Adipocyte (in vitro differentiated cells): ENCODE data around the gene CDH24.
A peak's percentile ranks its signal among the peaks of the same experiment; 100 is the strongest.

Source experiments
- DNase-seq: peaks from one replicate; pipeline ENCODE4 v3.0.0-alpha.2; 2015; ENCODE audit warnings: low read depth
- H3K27me3 ChIP-seq: replicated peaks from 2 replicates; pipeline ENCODE4 v1.7.0; 2013; ENCODE audit warnings: mild to moderate bottlenecking, low read length, moderate library complexity; ENCODE audit not compliant: control insufficient read depth, insufficient read depth
- H3K36me3 ChIP-seq: 2 replicates; pipeline ENCODE4 v1.7.0; 2013; ENCODE audit warnings: low read length, mild to moderate bottlenecking, moderate library complexity; ENCODE audit not compliant: control insufficient read depth, insufficient read depth, severe bottlenecking
- H3K4me1 ChIP-seq: 2 replicates; pipeline ENCODE4 v1.7.0; 2013; ENCODE audit warnings: mild to moderate bottlenecking, low read length, moderate library complexity; ENCODE audit not compliant: control insufficient read depth, insufficient read depth
- H3K4me3 ChIP-seq: 2 replicates; pipeline ENCODE4 v1.7.0; 2013; ENCODE audit warnings: mild to moderate bottlenecking, low read length, moderate library complexity
- H3K9ac ChIP-seq: 2 replicates; pipeline ENCODE4 v1.7.0; 2013; ENCODE audit warnings: mild to moderate bottlenecking, low read length, moderate library complexity
- H3K9me3 ChIP-seq: 2 replicates; pipeline ENCODE4 v1.7.0; 2013; ENCODE audit warnings: mild to moderate bottlenecking, low read length, moderate library complexity; ENCODE audit not compliant: control insufficient read depth

Gene CDH24

DNA sequence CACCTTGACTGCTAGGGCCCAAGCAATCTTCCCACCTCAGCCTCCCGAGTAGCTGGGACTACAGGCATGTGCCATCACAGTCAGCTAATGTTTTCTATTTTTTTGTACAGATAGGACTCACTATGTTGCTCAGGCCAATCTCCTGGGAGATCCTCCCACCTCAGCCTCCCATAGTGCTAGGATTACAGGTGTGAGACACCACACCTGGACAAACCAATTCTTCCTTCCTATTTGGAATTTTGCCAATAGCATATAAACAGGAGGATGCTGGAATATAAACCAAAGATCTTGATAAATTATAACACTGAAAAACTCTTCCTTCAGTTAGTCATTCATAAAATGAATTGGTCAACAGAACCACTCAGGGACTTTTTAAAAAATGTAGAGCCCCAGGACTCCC is 29.2 kb upstream of the CDH24 start:
- H3K4me3 ChIP-seq = no peak overlapping the region
- peaks cover 26% of the 10 kb centered on the region for H3K4me1 ChIP-seq
- no peaks in the 10 kb centered on the region for H3K9me3 ChIP-seq
- no peak overlapping the region for H3K9ac ChIP-seq
- peaks cover 85% of the 10 kb centered on the region for H3K36me3 ChIP-seq
- no peaks in the 10 kb centered on the region for H3K27me3 ChIP-seq
- no peak for DNase-seq

- Histone ChIP-seq H3K4me3 (no peak overlapping the region), H3K9ac (peak overlapping the region; percentile 51), H3K9me3 (no peaks in the 10 kb centered on the region), H3K27me3 (no peaks in the 10 kb centered on the region), H3K36me3 (peaks cover 87% of the 10 kb centered on the region), H3K4me1 (peaks cover 35% of the 10 kb centered on the region)
- DNase-seq = no peak
Observed at GRCh38 chr14:23085458-23085857, 28.1 kb upstream of the CDH24 start.

GRCh38 chr14:23080474-23080873 is 23.2 kb upstream of the CDH24 start:
- no peak for DNase-seq

DNA sequence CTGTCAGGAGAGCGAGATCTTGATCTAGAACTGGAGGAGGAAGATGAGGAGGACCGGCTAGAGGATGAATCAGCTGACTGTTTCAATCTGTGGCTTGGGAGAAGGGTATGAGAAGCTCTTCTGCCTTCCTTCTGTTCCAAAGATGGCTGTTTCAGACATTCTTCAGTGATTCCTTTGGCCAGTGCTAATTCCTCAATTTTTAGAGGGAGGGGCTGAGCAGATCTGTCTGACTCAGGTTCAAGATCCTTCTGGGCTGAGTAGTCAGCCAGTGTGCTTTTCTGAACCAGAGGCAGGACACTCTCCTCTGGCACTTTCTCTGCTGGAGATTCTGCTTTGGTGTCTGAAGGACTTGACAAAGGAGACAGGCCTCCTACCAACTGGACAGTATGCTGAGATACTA is 22.4 kb upstream of the CDH24 start:
- H3K9ac ChIP-seq = peak overlapping the region; percentile 78
- H3K9me3 ChIP-seq = no peaks in the 10 kb centered on the region
- DNase-seq = peak; percentile 28
- peaks cover 69% of the 10 kb centered on the region for H3K4me1 ChIP-seq
- H3K27me3 ChIP-seq = no peaks in the 10 kb centered on the region
- peaks cover 82% of the 10 kb centered on the region for H3K36me3 ChIP-seq
- H3K4me3 ChIP-seq = peak overlapping the region; percentile 23

More at GRCh38 chr14:23080474-23080873, 23.2 kb upstream of the CDH24 start:
- Histone ChIP-seq H3K27me3 (no peaks in the 10 kb centered on the region), H3K4me1 (peaks cover 71% of the 10 kb centered on the region), H3K36me3 (peaks cover 82% of the 10 kb centered on the region), H3K9ac (peak overlapping the region; percentile 78), H3K9me3 (no peaks in the 10 kb centered on the region), H3K4me3 (no peak overlapping the region)

- peak overlapping the region; percentile 88 for H3K9ac ChIP-seq
- H3K36me3 ChIP-seq = peaks cover 88% of the 10 kb centered on the region
- peak; percentile 93 for DNase-seq
Observed at GRCh38 chr14:23078692-23079116, 21.4 kb upstream of the CDH24 start.

DNA sequence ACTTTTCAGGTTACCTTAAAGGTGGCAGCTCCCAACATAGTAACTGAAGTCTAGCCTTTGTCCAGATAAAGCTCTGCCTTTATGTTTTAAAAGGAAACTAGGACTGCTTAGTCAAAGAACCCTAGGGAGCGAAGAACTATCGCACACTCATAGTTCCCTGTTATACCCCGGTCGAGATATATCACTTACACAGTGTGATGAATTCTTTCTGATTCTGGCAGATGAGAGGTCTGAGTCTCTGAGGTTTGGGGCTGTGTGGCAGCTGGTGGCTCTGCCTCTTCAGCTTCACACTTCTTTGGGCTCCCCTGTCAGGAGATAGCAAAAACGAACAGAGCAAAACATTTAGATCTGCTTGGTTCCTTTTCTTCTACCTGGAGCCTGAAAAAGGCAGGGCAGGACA is 20.6 kb upstream of the CDH24 start:
- peaks cover 89% of the 10 kb centered on the region for H3K36me3 ChIP-seq
- peak overlapping the region; percentile 88 for H3K9ac ChIP-seq

More at GRCh38 chr14:23078692-23079116, 21.4 kb upstream of the CDH24 start:
- Histone ChIP-seq H3K4me1 (peaks cover 67% of the 10 kb centered on the region), H3K9me3 (no peaks in the 10 kb centered on the region), H3K27me3 (no peaks in the 10 kb centered on the region), H3K4me3 (peak overlapping the region; percentile 23)

DNA sequence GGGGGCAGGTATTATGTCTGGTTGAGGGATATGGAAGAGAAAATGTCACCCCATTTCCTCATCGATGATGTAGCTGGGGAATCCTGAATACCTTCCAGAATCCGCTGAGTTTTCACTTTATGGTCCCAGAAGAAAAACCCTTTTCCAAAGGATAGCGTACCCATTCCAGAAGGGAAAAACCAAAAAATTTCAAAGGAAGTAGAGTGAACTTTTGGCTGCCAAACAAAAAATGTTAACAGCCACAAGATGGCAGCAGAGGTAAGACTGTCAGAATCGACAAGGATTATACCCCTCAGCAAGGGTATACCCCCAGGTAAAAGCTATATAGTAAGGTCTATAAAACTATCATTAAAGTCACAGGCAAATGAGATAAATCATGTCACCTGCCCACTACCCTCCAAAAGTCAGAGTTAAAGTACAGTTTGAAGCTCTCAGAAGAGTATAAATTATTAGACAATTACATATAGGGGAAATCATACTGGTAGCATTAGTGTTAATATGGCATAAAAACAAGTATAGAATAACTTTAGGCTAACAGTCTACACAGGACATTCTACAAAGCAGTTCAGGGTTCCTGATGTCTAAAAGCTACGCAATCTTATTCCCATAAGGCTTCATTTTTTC is 19.6 kb upstream of the CDH24 start:
- Histone ChIP-seq H3K4me1 (peaks cover 73% of the 10 kb centered on the region), H3K9me3 (no peaks in the 10 kb centered on the region), H3K27me3 (no peaks in the 10 kb centered on the region), H3K4me3 (peak overlapping the region; percentile 46), H3K9ac (peak overlapping the region; percentile 88), H3K36me3 (peaks cover 92% of the 10 kb centered on the region)
- DNase-seq = peak; percentile 72

More for the DNA sequence above, 20.6 kb upstream of the CDH24 start:
- peaks cover 68% of the 10 kb centered on the region for H3K4me1 ChIP-seq
- H3K4me3 ChIP-seq = peak overlapping the region; percentile 9
- no peaks in the 10 kb centered on the region for H3K9me3 ChIP-seq
- no peak for DNase-seq
- H3K27me3 ChIP-seq = no peaks in the 10 kb centered on the region

- Histone ChIP-seq H3K36me3 (peaks cover 73% of the 10 kb centered on the region), H3K4me1 (peaks cover 69% of the 10 kb centered on the region), H3K9me3 (no peaks in the 10 kb centered on the region), H3K27me3 (no peaks in the 10 kb centered on the region), H3K4me3 (no peak overlapping the region), H3K9ac (peak overlapping the region; percentile 39)
- no peak for DNase-seq
Observed at GRCh38 chr14:23074906-23075305, 17.6 kb upstream of the CDH24 start.

- Histone ChIP-seq H3K36me3 (peaks cover 72% of the 10 kb centered on the region), H3K4me3 (peak overlapping the region; percentile 95)
- no peak for DNase-seq
Observed at GRCh38 chr14:23071921-23072539, 14.7 kb upstream of the CDH24 start.

DNA sequence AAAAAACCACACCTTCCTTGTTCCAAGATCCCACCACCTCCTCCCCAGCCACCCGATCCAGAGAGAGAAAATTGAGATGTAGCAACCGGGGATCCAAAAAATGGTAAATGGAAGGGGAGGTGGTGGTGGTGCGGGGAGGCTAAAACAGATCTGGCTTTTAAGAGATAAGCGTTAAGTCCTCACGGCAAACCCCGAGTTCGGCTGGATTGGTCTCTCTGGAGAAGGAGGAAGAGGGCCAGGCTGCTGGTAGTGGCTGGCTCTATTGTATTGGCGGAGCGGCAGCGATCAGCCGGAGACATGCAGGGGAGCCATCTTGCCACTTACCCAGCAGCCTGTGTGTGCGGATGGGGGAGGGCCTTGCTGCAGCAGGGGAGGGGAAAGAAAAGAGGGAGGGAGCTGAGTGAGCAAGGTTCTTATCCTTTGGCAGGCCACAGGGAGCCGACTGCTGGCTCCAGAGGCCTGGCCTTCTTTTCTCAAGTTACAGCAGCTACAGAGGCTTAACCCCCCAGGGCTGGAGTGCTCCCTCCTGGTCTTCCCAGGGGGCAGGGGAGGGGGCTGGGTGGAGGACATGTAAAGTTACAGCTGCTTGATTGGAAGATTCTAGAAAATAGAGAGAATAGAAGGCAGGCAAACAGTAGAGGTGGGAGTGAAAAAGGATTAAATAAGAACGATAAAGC is 14.1 kb upstream of the CDH24 start:
- DNase-seq = peak; percentile 96
- H3K4me3 ChIP-seq = peak overlapping the region; percentile 95
- peaks cover 62% of the 10 kb centered on the region for H3K4me1 ChIP-seq
- no peaks in the 10 kb centered on the region for H3K27me3 ChIP-seq
- H3K9me3 ChIP-seq = no peaks in the 10 kb centered on the region
- H3K36me3 ChIP-seq = peaks cover 70% of the 10 kb centered on the region
- peak overlapping the region; percentile 99 for H3K9ac ChIP-seq

More at GRCh38 chr14:23071921-23072539, 14.7 kb upstream of the CDH24 start:
- Histone ChIP-seq H3K9ac (peak overlapping the region; percentile 99), H3K9me3 (no peaks in the 10 kb centered on the region), H3K27me3 (no peaks in the 10 kb centered on the region), H3K4me1 (peaks cover 63% of the 10 kb centered on the region)
